Liver (tissue), 9 donors: ENCODE measurements around the gene BGN. TPM values are rescaled to one million over a fixed set of nuclear protein-coding genes. Genes with fewer than 3 reads are reported as not detected.

Experiments used
- DNase-seq: peaks from one replicate; pipeline ENCODE4 v3.0.0-alpha.2; 2017; ENCODE audit warnings: low spot score
- H3K27ac ChIP-seq, 2 donors: one replicate each; pipeline ENCODE4 v1.7.0; 2013; ENCODE audit warnings: inconsistent platforms in 2 of 2, low read length in 2 of 2, control low read depth in 1 of 2, low read depth in 1 of 2, mild to moderate bottlenecking in 1 of 2
- H3K27me3 ChIP-seq, 4 donors: one replicate each; pipeline versions ENCODE4 v1.6.1 to v1.7.0; 2013; ENCODE audit warnings: low read length in 3 of 4, inconsistent platforms in 1 of 4, mild to moderate bottlenecking in 1 of 4, moderate library complexity in 1 of 4; ENCODE audit not compliant: control insufficient read depth in 4 of 4, insufficient read depth in 4 of 4
- H3K36me3 ChIP-seq, 4 donors: one replicate each; pipeline versions ENCODE4 v1.6.1 to v1.7.0; 2013; ENCODE audit warnings: low read length in 3 of 4, mild to moderate bottlenecking in 3 of 4, low read depth in 1 of 4, moderate library complexity in 1 of 4; ENCODE audit not compliant: control insufficient read depth in 4 of 4, insufficient read depth in 3 of 4
- H3K4me1 ChIP-seq, 4 donors: one replicate each; pipeline versions ENCODE4 v1.6.1 to v1.7.0; 2013; ENCODE audit warnings: low read length in 3 of 4, mild to moderate bottlenecking in 3 of 4, moderate library complexity in 1 of 4; ENCODE audit not compliant: control insufficient read depth in 4 of 4, insufficient read depth in 4 of 4
- H3K4me3 ChIP-seq, 3 donors: one replicate each; pipeline versions ENCODE4 v1.6.1 to v1.7.0; 2013; ENCODE audit warnings: low read length in 3 of 3, control low read depth in 1 of 3, low read depth in 1 of 3, mild to moderate bottlenecking in 1 of 3
- H3K9ac ChIP-seq, 2 donors: one replicate each; pipeline ENCODE4 v1.7.0; 2013; ENCODE audit warnings: low read length in 2 of 2, mild to moderate bottlenecking in 2 of 2, moderate library complexity in 2 of 2, control low read depth in 1 of 2, low read depth in 1 of 2
- H3K9me3 ChIP-seq, 4 donors: one replicate each; pipeline versions ENCODE4 v1.6.1 to v1.7.0; 2013; ENCODE audit warnings: low read length in 3 of 4; ENCODE audit not compliant: control insufficient read depth in 4 of 4
- FOXA1 ChIP-seq: IDR thresholded peaks from 2 replicates; pipeline ENCODE4 v1.6.1; 2016; ENCODE audit warnings: antibody characterized with exemption
- FOXA2 ChIP-seq: IDR thresholded peaks from 2 replicates; pipeline ENCODE4 v1.6.1; 2016; ENCODE audit warnings: antibody characterized with exemption
- GABPA ChIP-seq, 2 donors: IDR thresholded peaks in 1 of 2; conservative IDR thresholded peaks in 1 of 2; 2 replicates each; pipeline ENCODE4 v1.6.1; 2016; ENCODE audit warnings: antibody characterized with exemption in 2 of 2, mild to moderate bottlenecking in 1 of 2, moderate library complexity in 1 of 2
- JUND ChIP-seq, 2 donors: IDR thresholded peaks; 2 replicates each; pipeline ENCODE4 v1.6.1; 2016; ENCODE audit warnings: antibody characterized with exemption in 2 of 2
- NR2F2 ChIP-seq: IDR thresholded peaks from 2 replicates; pipeline ENCODE4 v1.6.1; 2016; ENCODE audit warnings: antibody characterized with exemption
- RAD21 ChIP-seq, 2 donors: IDR thresholded peaks; 2 replicates each; pipeline ENCODE4 v1.6.1; 2016; ENCODE audit warnings: antibody characterized with exemption in 2 of 2, mild to moderate bottlenecking in 2 of 2
- RXRA ChIP-seq, 2 donors: IDR thresholded peaks; 2 replicates each; pipeline ENCODE4 v1.6.1; 2017 to 2018; ENCODE audit warnings: antibody characterized with exemption in 2 of 2, mild to moderate bottlenecking in 1 of 2
- SP1 ChIP-seq: IDR thresholded peaks from 2 replicates; pipeline ENCODE4 v1.6.1; 2018; ENCODE audit warnings: antibody characterized with exemption, mild to moderate bottlenecking
- TAF1 ChIP-seq: conservative IDR thresholded peaks from 2 replicates; pipeline ENCODE4 v1.6.1; 2016; ENCODE audit warnings: antibody characterized with exemption, mild to moderate bottlenecking
- YY1 ChIP-seq: IDR thresholded peaks from 2 replicates; pipeline ENCODE4 v1.6.1; 2016; ENCODE audit warnings: antibody characterized with exemption, mild to moderate bottlenecking
- WGBS: extraction: QIAGEN DNeasy Blood & Tissue Kit; methylation state at CpG from one replicate; pipeline ENCODE4 v1.1.7; 2013; 5-methylcytosine and 5-hydroxymethylcytosine counted together
- polyA plus RNA-seq, 2 donors: library from polyadenylated mRNA; stranded (reverse) in 1 of 2; unstranded in 1 of 2; fragments of 200-250 nt in 1 of 2; fragments of >200 nt in 1 of 2; fragmentation: Nextera tagmentation in 1 of 2; extraction: Ambion mirVana in 1 of 2; gene quantifications; one replicate each; pipeline versions ENCODE4 v1.2.1 to v1.2.3, GENCODE V29; 2013 to 2015
- total RNA-seq, 2 donors: library from RNA; depleted of rRNA; stranded (reverse); fragments of >200 nt; gene quantifications; one replicate each; pipeline ENCODE4 v1.2.3, GENCODE V29; 2014
- TF ChIP-seq, protein P1 (sequence below): IDR thresholded peaks from 2 replicates; pipeline ENCODE4 v1.6.1; 2016; ENCODE audit warnings: antibody characterized with exemption, mild to moderate bottlenecking
- TF ChIP-seq, protein P2 (sequence below): IDR thresholded peaks from 2 replicates; pipeline ENCODE4 v1.6.1; 2016; ENCODE audit warnings: antibody characterized with exemption
- TF ChIP-seq, protein P3 (sequence below): fragments of 150-350 bp; IDR thresholded peaks from 2 replicates; pipeline ENCODE4 v1.5.1; 2017; ENCODE audit warnings: improper control_type of control experiment, low read depth, low read length; ENCODE audit not compliant: missing input control
- donor health status: healthy.
- donor health status: healthy.
- donor health status: healthy.
- donor health status: healthy.
- donor health status: healthy.

BGN gene
- total and polyA plus RNA-seq, 4 donors: 11.7 to 131 (median 44.8) TPM

DNA sequence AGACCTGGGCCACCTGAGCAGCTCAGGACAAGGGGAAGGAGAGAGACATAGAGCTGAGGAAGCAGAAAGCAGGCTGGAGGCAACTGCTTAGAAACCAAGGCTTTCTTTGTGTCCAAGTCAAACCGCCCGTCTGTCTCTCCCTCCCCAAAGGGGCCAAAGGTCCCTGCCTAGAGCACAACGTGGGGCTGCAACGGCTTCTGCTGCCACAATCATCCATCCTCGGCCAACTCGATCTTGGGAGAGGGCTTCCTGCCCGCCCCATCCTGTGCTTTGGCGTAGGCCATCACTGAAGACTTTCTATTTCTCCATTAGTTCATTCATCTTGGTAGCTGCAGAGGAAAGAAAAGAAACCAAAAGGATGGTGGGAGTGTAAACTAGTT, 47.2 kb upstream of the BGN start:
- no peak for DNase-seq
- Histone ChIP-seq H3K9ac (no peak overlapping the region), H3K27me3 (no peaks in the 10 kb centered on the region), H3K36me3 (peaks cover 0 to 3% (median 0%) of the 10 kb centered on the region in 4 donors), H3K27ac (no peak overlapping the region), H3K4me1 (no peaks in the 10 kb centered on the region), H3K9me3 (no peaks in the 10 kb centered on the region), H3K4me3 (no peak overlapping the region)
- TF ChIP-seq GABPA (IDR thresholded peaks at IDR 0.05 in 1 of 2, conservative IDR thresholded peaks at IDR 0.05 in 1 of 2) (no peak), NR2F2 (no peak), RXRA (IDR thresholded peaks at IDR 0.05) (no peak), FOXA1 (no peak)
- TF ChIP-seq, protein P1, sequence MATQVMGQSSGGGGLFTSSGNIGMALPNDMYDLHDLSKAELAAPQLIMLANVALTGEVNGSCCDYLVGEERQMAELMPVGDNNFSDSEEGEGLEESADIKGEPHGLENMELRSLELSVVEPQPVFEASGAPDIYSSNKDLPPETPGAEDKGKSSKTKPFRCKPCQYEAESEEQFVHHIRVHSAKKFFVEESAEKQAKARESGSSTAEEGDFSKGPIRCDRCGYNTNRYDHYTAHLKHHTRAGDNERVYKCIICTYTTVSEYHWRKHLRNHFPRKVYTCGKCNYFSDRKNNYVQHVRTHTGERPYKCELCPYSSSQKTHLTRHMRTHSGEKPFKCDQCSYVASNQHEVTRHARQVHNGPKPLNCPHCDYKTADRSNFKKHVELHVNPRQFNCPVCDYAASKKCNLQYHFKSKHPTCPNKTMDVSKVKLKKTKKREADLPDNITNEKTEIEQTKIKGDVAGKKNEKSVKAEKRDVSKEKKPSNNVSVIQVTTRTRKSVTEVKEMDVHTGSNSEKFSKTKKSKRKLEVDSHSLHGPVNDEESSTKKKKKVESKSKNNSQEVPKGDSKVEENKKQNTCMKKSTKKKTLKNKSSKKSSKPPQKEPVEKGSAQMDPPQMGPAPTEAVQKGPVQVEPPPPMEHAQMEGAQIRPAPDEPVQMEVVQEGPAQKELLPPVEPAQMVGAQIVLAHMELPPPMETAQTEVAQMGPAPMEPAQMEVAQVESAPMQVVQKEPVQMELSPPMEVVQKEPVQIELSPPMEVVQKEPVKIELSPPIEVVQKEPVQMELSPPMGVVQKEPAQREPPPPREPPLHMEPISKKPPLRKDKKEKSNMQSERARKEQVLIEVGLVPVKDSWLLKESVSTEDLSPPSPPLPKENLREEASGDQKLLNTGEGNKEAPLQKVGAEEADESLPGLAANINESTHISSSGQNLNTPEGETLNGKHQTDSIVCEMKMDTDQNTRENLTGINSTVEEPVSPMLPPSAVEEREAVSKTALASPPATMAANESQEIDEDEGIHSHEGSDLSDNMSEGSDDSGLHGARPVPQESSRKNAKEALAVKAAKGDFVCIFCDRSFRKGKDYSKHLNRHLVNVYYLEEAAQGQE: no peak
- 89% methylated on average over 8 of the region's 8 CpGs for WGBS

DNA sequence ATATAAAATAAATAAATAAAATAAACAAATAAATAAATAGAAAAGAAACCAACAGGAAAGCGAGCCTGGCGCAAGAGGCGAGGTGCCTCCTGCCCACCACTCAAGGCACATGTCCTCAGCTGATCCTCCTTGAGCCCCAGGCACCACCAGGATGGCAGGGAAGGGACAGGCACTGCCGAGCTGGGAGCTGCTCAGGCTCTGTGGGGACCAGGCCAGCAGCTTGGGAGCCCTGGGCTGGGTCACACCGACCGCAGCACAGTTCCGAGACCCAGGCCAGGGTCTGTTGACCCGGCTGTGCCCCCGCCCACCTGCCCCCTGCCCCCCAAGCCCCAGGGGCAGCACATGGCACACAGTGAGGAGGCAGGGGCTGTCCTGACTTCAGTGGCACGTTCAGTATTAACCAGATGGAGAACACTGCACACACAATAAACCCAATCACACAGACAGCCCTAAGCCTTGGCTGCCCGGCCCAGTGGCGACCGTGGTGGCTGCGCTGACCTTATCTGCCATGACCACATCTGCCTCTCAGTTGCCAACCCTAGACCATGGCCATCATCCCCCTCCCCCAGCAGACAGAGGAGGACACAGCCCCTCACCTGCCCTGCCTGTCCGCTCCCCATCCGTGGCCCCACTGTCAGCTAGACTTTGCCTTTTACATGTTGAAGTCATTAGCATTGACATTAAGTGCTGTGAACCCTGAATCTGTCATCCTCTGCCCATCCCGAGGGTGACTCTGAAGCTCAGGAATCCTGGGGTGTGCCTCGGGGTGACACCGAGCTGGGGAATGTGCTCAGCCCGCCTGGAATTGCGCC, 46.0 kb upstream of the BGN start:
- TF ChIP-seq, protein P2, sequence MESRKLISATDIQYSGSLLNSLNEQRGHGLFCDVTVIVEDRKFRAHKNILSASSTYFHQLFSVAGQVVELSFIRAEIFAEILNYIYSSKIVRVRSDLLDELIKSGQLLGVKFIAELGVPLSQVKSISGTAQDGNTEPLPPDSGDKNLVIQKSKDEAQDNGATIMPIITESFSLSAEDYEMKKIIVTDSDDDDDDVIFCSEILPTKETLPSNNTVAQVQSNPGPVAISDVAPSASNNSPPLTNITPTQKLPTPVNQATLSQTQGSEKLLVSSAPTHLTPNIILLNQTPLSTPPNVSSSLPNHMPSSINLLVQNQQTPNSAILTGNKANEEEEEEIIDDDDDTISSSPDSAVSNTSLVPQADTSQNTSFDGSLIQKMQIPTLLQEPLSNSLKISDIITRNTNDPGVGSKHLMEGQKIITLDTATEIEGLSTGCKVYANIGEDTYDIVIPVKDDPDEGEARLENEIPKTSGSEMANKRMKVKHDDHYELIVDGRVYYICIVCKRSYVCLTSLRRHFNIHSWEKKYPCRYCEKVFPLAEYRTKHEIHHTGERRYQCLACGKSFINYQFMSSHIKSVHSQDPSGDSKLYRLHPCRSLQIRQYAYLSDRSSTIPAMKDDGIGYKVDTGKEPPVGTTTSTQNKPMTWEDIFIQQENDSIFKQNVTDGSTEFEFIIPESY: no peak
- TF ChIP-seq YY1 (no peak), JUND (IDR thresholded peaks at IDR 0.05) (no peak), RAD21 (IDR thresholded peaks at IDR 0.05) (no peak), FOXA2 (no peak), SP1 (no peak), FOXA1 (no peak), TAF1 (no peak), NR2F2 (no peak)
- TF ChIP-seq, protein P3, sequence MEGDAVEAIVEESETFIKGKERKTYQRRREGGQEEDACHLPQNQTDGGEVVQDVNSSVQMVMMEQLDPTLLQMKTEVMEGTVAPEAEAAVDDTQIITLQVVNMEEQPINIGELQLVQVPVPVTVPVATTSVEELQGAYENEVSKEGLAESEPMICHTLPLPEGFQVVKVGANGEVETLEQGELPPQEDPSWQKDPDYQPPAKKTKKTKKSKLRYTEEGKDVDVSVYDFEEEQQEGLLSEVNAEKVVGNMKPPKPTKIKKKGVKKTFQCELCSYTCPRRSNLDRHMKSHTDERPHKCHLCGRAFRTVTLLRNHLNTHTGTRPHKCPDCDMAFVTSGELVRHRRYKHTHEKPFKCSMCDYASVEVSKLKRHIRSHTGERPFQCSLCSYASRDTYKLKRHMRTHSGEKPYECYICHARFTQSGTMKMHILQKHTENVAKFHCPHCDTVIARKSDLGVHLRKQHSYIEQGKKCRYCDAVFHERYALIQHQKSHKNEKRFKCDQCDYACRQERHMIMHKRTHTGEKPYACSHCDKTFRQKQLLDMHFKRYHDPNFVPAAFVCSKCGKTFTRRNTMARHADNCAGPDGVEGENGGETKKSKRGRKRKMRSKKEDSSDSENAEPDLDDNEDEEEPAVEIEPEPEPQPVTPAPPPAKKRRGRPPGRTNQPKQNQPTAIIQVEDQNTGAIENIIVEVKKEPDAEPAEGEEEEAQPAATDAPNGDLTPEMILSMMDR: no peak
- TF ChIP-seq, protein P1: no peak
- Histone ChIP-seq H3K9ac (no peak overlapping the region), H3K4me1 (no peaks in the 10 kb centered on the region), H3K4me3 (no peak overlapping the region), H3K27me3 (no peaks in the 10 kb centered on the region), H3K27ac (no peak overlapping the region), H3K36me3 (peaks cover 0 to 3% (median 0%) of the 10 kb centered on the region in 4 donors), H3K9me3 (no peaks in the 10 kb centered on the region)
- WGBS: 96% methylated on average over 21 of the region's 21 CpGs
- no peak for DNase-seq
